HG02852 (cell line): ENCODE data around the gene VIPAS39.
"Not testable (repeated sequence)": the region's sequence is repeated elsewhere in the genome, so short reads cannot be mapped to it uniquely, and the experiment has no call there.

Experiments
- ATAC-seq: cut with Tn5 transposase; IDR thresholded peaks from one replicate; pipeline ENCODE4 v1.9.1; 2021; ENCODE audit warnings: mild to moderate bottlenecking, moderate library complexity; ENCODE audit not compliant: unreplicated experiment

Gene VIPAS39

DNA sequence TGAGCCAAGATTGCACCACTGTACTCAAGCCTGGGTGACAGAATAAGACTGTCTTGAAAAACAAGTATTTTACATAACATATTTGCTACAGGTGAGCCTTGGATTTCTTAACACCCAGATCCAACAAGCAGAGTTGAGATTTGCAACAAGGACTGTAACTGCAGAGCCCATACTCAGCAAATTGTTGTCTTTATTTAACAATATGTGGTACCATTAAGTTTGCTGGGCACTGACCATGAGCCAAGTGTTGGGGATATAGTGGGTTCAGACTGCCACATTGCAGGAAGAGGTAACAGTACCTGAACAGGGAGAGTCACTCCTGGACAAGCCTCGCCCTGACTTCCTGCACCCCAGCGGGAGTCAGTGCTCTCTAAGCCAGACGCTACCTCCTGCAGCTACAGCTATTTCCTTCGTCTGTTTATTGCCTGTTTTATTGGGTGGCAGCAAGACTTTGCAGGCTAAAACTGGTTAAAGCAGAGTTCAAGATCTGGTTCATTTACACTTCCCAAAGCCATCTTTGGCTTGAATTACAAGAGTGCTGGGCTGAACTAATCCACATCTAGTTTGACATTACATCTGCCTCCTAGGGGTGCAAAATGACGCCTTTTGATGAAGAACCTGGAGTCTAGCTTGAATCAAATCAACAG is 12.9 kb upstream of the VIPAS39 start:
- no peak for ATAC-seq

DNA sequence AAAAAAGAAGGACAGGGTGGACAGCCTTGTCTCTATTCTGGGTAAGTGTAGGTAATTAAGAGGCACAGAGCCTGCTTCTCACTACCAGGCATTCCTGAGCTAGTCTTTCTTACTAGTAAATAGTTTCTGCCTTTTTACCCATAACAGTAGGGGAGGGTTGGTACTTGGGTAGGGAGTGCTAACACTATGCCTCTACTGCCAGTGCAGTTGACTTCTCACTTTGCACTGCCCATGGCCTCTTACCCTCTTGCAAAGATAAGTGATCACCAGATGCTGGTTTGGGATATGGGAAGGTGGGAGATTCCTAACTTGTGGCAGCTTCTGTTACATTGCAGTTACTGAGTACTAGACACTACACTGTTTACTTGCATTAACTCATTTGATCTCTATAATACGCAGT is 12.1 kb upstream of the VIPAS39 start:
- ATAC-seq, result no peak

GRCh38 chr14:77469067-77469505 is 11.7 kb upstream of the VIPAS39 start:
- ATAC-seq, result no peak

DNA sequence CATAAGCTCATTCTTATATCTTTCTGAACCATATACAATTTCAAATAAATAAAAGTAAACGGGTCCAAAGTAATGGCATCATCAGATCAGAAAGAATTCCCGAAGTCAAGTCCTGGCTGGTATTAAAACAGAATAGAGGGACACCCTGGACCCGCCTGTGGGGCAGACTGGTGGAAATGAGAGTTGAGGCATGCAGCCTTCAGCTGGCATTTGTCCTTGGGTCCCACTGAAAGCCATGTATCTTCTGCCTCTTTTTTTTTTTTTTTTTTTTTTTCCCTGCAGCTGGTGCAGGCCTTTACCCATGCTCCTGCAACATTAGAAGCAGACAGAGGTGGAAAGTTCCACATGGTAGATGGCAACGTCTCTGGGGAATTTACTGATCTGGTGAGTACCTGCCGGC is 10.4 kb upstream of the VIPAS39 start:
- no peak for ATAC-seq

GRCh38 chr14:77459072-77459723 is 1.8 kb upstream of the VIPAS39 start:
- ATAC-seq, result no peak

GRCh38 chr14:77458249-77458950 is 999 bp upstream of the VIPAS39 start:
- ATAC-seq, result peak; percentile 8

- ATAC-seq, result no peak
These were observed 283 bp downstream of the VIPAS39 start for GRCh38 chr14:77457115-77457521.

GRCh38 chr14:77455966-77456640 is 1.3 kb downstream of the VIPAS39 start:
- no peak for ATAC-seq

DNA sequence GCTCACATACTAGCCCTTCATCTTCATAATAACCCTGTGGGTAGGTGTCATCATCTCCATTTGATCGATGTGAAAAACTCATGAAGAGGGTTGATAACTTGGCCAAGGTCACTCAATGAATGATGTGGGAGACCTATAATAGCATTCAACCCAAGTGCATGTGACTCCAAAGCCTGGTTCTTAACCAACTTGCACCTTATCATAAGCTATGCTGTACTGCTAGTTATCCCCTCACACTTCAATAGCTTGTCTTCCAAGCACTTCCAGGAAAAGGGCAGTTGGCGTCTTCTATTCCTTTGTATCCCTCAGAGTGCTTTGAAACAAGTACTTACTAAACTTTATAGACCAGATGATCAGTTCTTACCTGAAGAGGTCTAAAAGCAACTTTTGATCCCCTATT is 15.2 kb downstream of the VIPAS39 start:
- ATAC-seq, result no peak

GRCh38 chr14:77439861-77440260 is 17.5 kb downstream of the VIPAS39 start:
- no peak for ATAC-seq

- ATAC-seq, result no peak
These were observed 18.8 kb downstream of the VIPAS39 start for GRCh38 chr14:77438596-77438995.

- no peak for ATAC-seq
These were observed 21.4 kb downstream of the VIPAS39 start for GRCh38 chr14:77436042-77436441.

DNA sequence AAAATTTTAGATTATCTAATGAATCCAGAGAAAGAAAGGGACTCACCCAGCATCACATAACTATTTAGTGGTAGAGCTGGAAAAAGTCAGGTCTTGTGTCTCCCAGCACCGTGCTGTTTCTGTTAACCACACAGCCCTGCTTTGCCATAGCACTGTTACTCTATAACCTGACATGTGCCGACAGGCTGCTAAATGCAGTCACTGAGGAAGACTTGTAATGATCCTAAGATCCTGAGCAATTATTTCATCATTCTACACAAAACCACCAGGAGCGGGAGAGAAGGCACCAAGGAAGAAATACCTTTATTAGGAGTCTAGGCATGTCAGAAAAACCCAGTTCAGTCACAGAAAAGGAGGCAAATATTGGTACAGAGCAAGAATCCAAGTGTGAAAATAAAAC is 31.0 kb downstream of the VIPAS39 start:
- ATAC-seq, result no peak

DNA sequence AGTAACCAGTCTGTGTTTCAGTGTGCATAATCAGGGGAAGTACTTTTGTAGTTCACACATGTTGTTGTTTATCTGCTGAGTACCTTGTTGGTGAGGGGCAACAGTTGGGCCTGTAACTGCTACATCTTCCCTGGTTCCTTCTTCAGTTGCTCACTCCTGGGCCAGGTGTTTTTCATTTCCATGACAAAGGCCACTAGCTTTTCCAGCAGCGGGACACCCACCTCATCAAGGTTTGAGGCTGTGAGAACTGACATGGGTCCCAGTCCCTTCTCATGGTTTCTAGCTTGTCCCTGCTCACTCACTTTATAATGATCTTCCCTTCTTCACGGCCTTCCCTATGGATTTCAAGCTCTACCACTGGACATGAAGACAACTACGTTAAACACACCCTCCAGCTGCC is 32.5 kb downstream of the VIPAS39 start:
- ATAC-seq, result no peak

DNA sequence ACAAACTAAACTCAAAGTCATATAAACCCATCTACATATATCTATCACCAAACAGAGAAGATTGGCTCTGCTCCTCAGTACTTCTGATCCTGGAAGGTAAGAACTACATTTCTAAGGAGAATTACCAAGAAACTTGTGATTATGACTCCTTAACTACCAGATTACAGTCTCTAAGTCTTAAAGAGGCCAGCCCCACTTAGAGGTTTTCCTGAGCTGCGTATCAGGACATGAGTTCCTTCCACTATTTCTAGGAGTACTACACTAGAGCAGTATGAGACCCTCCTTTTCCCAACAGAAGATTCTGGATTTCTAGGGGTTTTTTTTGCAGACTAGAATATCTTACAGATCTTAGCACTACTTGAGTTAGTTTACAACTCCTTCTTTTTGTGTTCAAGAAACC is 34.0 kb downstream of the VIPAS39 start, which contains the start of gene NOXRED1:
Gene NOXRED1 (minus strand): TSS at position 101 of the 400 bp plus-strand sequence. CDS start 634 bp downstream, outside the sequence.
- ATAC-seq, result no peak

GRCh38 chr14:77421201-77421600 is 36.2 kb downstream of the VIPAS39 start:
- ATAC-seq, result no peak

DNA sequence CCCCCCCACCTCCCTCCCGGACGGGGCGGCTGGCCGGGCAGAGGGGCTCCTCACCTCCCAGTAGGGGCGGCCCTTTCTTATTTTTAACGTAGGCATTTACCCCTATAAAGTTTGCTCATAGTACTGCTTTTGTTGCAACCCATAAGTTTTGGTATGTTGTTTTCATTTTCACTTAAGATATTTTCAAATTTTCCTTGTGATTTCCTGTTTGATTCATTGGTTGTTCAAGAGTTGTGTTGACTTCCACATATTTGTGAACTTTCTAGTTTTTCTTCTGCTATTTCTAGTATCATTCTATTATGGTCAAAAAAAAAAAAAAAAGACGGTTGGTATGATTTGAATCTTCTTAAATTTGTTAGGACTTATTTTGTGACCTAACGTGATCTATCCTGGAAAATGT is 40.6 kb downstream of the VIPAS39 start:
- ATAC-seq, result no peak

DNA sequence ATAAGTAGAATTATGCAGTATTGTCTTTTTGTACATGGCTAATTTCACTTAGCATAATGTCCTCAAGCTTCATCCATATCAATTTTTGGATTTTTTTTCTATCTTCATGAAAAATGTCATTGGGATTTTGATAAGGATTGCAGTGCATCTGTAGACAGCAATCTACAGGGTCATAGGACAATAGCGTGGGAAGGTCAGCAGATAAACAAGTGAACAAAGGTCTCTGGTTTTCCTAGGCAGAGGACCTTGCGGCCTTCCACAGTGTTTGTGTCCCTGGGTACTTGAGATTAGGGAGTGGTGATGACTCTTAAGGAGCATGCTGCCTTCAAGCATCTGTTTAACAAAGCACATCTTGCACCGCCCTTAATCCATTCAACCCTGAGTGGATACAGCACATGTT is 41.3 kb downstream of the VIPAS39 start:
- ATAC-seq, result not testable (repeated sequence)

DNA sequence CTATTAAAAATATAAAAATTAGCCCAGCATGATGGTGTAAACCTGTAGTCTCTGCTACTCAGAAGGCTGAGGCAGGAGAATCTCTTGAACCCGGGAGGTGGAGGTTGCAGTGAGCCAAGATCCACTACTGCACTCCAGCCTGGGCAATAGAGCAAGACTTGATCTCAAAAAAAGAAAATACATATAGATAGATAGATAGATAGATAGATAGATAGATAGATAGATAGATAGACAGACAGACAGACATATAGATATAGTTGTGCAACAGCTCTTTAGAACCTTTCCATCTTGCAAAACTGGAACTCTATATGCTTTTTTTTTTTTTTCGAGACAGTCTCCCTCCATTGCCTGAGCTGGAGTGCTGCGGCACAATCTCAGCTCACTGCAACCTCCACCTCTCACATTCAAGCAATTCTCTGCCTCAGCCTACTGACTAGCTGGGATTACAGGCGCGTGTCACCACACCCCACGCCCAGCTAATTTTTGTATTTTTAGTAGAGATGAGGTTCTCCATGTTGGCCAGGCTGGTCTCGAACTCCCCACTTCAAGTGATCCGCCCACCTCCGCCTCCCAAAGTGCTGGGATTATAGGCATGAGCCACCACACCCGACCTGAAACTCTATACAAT is 41.9 kb downstream of the VIPAS39 start:
- not testable (repeated sequence) for ATAC-seq

DNA sequence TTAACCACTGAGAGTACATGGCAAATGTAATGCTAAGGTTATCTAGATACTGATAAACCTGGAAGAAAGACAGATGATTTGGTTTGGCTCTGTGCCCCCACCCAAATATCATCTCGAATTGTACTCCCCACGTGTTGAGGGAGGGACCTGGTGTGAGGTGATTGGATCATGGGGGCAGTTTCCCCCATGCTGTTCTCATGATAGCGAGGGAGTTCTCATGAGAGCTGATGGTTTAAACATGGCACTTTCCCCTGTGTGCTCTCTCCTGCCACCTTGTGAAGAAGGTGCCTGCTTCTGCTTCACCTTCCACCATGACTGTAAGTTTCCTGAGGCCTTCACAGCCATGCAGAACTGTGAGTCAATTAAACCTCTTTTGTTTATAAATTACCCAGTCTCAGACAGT is 48.3 kb downstream of the VIPAS39 start:
- ATAC-seq, result no peak

GRCh38 chr14:77407158-77407557 is 50.2 kb downstream of the VIPAS39 start:
- no peak for ATAC-seq
